Activated B cell treated with CpG ODN at 0.5 μM for 24 hours (primary cell): ENCODE results near the gene DIP2A. TPM values are rescaled to one million over a fixed set of nuclear protein-coding genes. Genes with fewer than 3 reads are reported as not detected.
A peak's percentile ranks its signal among the peaks of the same experiment; 100 is the strongest.

ENCODE experiments used
- ATAC-seq: fragments of 200-7000 bp; cut with Tn5 transposase; one replicate; pipeline ENCODE4 v1.10.0; 2021; ENCODE audit warnings: low read depth, mild to moderate bottlenecking, moderate library complexity
- CTCF ChIA-PET: fragments of 350-600 bp; sonication (Branson Sonifier 250); formaldehyde crosslinking; loops from one replicate; lab custom pipeline; 2021; ENCODE audit warnings: antibody characterized with exemption; lab: Charles Lee
- POLR2A ChIA-PET: fragments of 350-600 bp; sonication (Branson Sonifier 250); formaldehyde crosslinking; loops from one replicate; lab custom pipeline; 2021; ENCODE audit warnings: antibody characterized with exemption; lab: Charles Lee
- DNase-seq: peaks from one replicate; pipeline ENCODE4 v3.0.0; 2022
- H3K27ac Mint-ChIP-seq: one replicate; pipeline ENCODE4 v1.8.0; 2020; ENCODE audit warnings: mixed read lengths
- H3K27me3 Mint-ChIP-seq: one replicate; pipeline ENCODE4 v1.8.0; 2021; ENCODE audit warnings: mixed read lengths
- H3K36me3 Mint-ChIP-seq: one replicate; pipeline ENCODE4 v1.8.0; 2021; ENCODE audit warnings: low read depth, mixed read lengths
- H3K4me1 Mint-ChIP-seq: one replicate; pipeline ENCODE4 v1.8.0; 2021; ENCODE audit warnings: mixed read lengths
- H3K4me3 Mint-ChIP-seq: one replicate; pipeline ENCODE4 v1.8.0; 2020; ENCODE audit warnings: mild to moderate bottlenecking, mixed read lengths
- H3K9me3 Mint-ChIP-seq: one replicate; pipeline ENCODE4 v1.8.0; 2020; ENCODE audit warnings: mixed read lengths
- CTCF ChIP-seq: fragments of 200-600 bp; IDR thresholded peaks from one replicate; pipeline ENCODE4 v1.8.0; 2022; ENCODE audit warnings: antibody characterized with exemption, mild to moderate bottlenecking
- intact Hi-C: fragments of 100-400 bp; cut with micrococcal nuclease; formaldehyde crosslinking; loops from one replicate; pipeline ENCODE4 v1.15.1; 2024
- total RNA-seq: library from RNA; stranded (reverse); gene quantifications from 2 replicates; pipeline ENCODE4 v1.2.3, GENCODE V29; 2022

The DIP2A gene
- total RNA-seq, 1 donor from 2014 or later, result 32.1 TPM

GRCh38 chr21:46469275-46469674 lies 10.6 kb downstream of the DIP2A start:
- ChIA-PET POLR2A (no interaction called here), CTCF (no interaction called here)
- Mint-ChIP-seq H3K4me3 (no peak overlapping the region), H3K27ac (no peak overlapping the region), H3K36me3 (peaks cover 9% of the 10 kb centered on the region), H3K9me3 (no peaks in the 10 kb centered on the region), H3K27me3 (no peaks in the 10 kb centered on the region), H3K4me1 (peaks cover 23% of the 10 kb centered on the region)
- no peak for ATAC-seq
- no peak for DNase-seq
- intact Hi-C loops, result no loop called here
- no peak for TF ChIP-seq CTCF

GRCh38 chr21:46471514-46471913 lies 12.8 kb downstream of the DIP2A start:
- no peaks in the 10 kb centered on the region for H3K9me3 Mint-ChIP-seq
- H3K27ac Mint-ChIP-seq, result no peak overlapping the region
- DNase-seq, result no peak
- intact Hi-C loops, result no loop called here
- CTCF ChIA-PET, result no interaction called here
- H3K4me3 Mint-ChIP-seq, result no peak overlapping the region
- H3K27me3 Mint-ChIP-seq, result no peaks in the 10 kb centered on the region
- TF ChIP-seq CTCF, result no peak
- ATAC-seq, result no peak
- H3K36me3 Mint-ChIP-seq, result peaks cover 5% of the 10 kb centered on the region
- peaks cover 30% of the 10 kb centered on the region for H3K4me1 Mint-ChIP-seq
- POLR2A ChIA-PET, result no interaction called here

- Mint-ChIP-seq H3K9me3 (no peaks in the 10 kb centered on the region), H3K4me1 (peaks cover 30% of the 10 kb centered on the region), H3K27ac (peak overlapping the region; percentile 62), H3K36me3 (peaks cover 7% of the 10 kb centered on the region), H3K27me3 (no peaks in the 10 kb centered on the region), H3K4me3 (no peak overlapping the region)
- ChIA-PET POLR2A (no interaction called here), CTCF (no interaction called here)
- no peak for TF ChIP-seq CTCF
- intact Hi-C loops, result no loop called here
- DNase-seq (no peak), ATAC-seq (no peak)
Observed at GRCh38 chr21:46472246-46472645, 13.6 kb downstream of the DIP2A start.

GRCh38 chr21:46474382-46474781 lies 15.7 kb downstream of the DIP2A start:
- CTCF ChIA-PET, result no interaction called here
- Mint-ChIP-seq H3K9me3 (no peaks in the 10 kb centered on the region), H3K4me1 (peaks cover 30% of the 10 kb centered on the region), H3K27ac (no peak overlapping the region), H3K4me3 (no peak overlapping the region), H3K27me3 (no peaks in the 10 kb centered on the region), H3K36me3 (peaks cover 15% of the 10 kb centered on the region)
- DNase-seq, result no peak
- no peak for ATAC-seq
- TF ChIP-seq CTCF, result no peak
- intact Hi-C loops, result no loop called here
- POLR2A ChIA-PET, result no interaction called here

- CTCF ChIA-PET, result no interaction called here
- POLR2A ChIA-PET, result no interaction called here
- H3K36me3 Mint-ChIP-seq, result peaks cover 17% of the 10 kb centered on the region
- H3K27me3 Mint-ChIP-seq, result no peaks in the 10 kb centered on the region
- no peak for DNase-seq
- no peaks in the 10 kb centered on the region for H3K9me3 Mint-ChIP-seq
- no peak overlapping the region for H3K27ac Mint-ChIP-seq
- intact Hi-C loops, result no loop called here
- no peak overlapping the region for H3K4me3 Mint-ChIP-seq
- no peak for TF ChIP-seq CTCF
- no peak for ATAC-seq
- peaks cover 30% of the 10 kb centered on the region for H3K4me1 Mint-ChIP-seq
Observed at GRCh38 chr21:46475296-46475695, 16.6 kb downstream of the DIP2A start.
